ENCODE results near the gene SLC8A2. TPM values are rescaled to one million over a fixed set of nuclear protein-coding genes. Genes with fewer than 3 reads are reported as not detected.

The SLC8A2 gene
- polyA plus RNA-seq, 4 donors, result 0.12 to 0.92 TPM; not detected in 2

GRCh38 chr19:47437500-47437899 lies 34.2 kb downstream of the SLC8A2 start:
- Histone ChIP-seq H3K4me1 (ENCODE audit: control insufficient read depth in 3 of 3, insufficient read depth in 2 of 3, low read depth in 1 of 3, low read length in 2 of 3) (no peaks in the 10 kb centered on the region), H3K4me3 (ENCODE audit: low read depth in 1 of 3, low read length in 3 of 3) (no peak overlapping the region), H3K36me3 (ENCODE audit: control insufficient read depth in 3 of 3, insufficient read depth in 2 of 3, low read depth in 1 of 3, low read length in 3 of 3) (no peaks in the 10 kb centered on the region), H3K27ac (ENCODE audit: low read depth in 1 of 3, low read length in 2 of 3) (no peak overlapping the region), H3K27me3 (ENCODE audit: control insufficient read depth in 3 of 3, insufficient read depth in 3 of 3, low read length in 3 of 3) (peaks cover 0 to 34% (median 3%) of the 10 kb centered on the region in 3 donors), H3K9me3 (ENCODE audit: control insufficient read depth in 2 of 2, insufficient read depth in 1 of 2, low read depth in 1 of 2, low read length in 1 of 2) (no peaks in the 10 kb centered on the region)
- DNase-seq, result no peak
- WGBS, 3 donors, result 39 to 49% (median 45%) methylated on average over 12 of the region's 12 CpGs
- FAIRE-seq, result no peak

- FAIRE-seq (no peak), DNase-seq (peak; percentile 77 to 85)
- WGBS, 3 donors, result 28 to 31% (median 31%) methylated on average over 17 of the region's 17 CpGs
- peaks cover 0 to 36% (median 0%) of the 10 kb centered on the region in 3 donors for H3K27me3 ChIP-seq (ENCODE audit: control insufficient read depth in 3 of 3, insufficient read depth in 3 of 3, low read length in 3 of 3)
- H3K4me1 ChIP-seq (ENCODE audit: control insufficient read depth in 3 of 3, insufficient read depth in 2 of 3, low read depth in 1 of 3, low read length in 2 of 3), result no peaks in the 10 kb centered on the region
- H3K4me3 ChIP-seq (ENCODE audit: low read depth in 1 of 3, low read length in 3 of 3), result no peak overlapping the region
- no peaks in the 10 kb centered on the region for H3K36me3 ChIP-seq (ENCODE audit: control insufficient read depth in 3 of 3, insufficient read depth in 2 of 3, low read depth in 1 of 3, low read length in 3 of 3)
- no peak overlapping the region for H3K27ac ChIP-seq (ENCODE audit: low read depth in 1 of 3, low read length in 2 of 3)
- H3K9me3 ChIP-seq (ENCODE audit: control insufficient read depth in 2 of 2, insufficient read depth in 1 of 2, low read depth in 1 of 2, low read length in 1 of 2), result no peaks in the 10 kb centered on the region
Observed at GRCh38 chr19:47436712-47437401, 34.8 kb downstream of the SLC8A2 start.

GRCh38 chr19:47435883-47436417 lies 35.7 kb downstream of the SLC8A2 start:
- Histone ChIP-seq H3K27ac (ENCODE audit: low read depth in 1 of 3, low read length in 2 of 3) (no peak overlapping the region), H3K27me3 (ENCODE audit: control insufficient read depth in 3 of 3, insufficient read depth in 3 of 3, low read length in 3 of 3) (peaks cover 0 to 42% (median 3%) of the 10 kb centered on the region in 3 donors), H3K9me3 (ENCODE audit: control insufficient read depth in 2 of 2, insufficient read depth in 1 of 2, low read depth in 1 of 2, low read length in 1 of 2) (no peaks in the 10 kb centered on the region), H3K4me3 (ENCODE audit: low read depth in 1 of 3, low read length in 3 of 3) (no peak overlapping the region), H3K4me1 (ENCODE audit: control insufficient read depth in 3 of 3, insufficient read depth in 2 of 3, low read depth in 1 of 3, low read length in 2 of 3) (no peaks in the 10 kb centered on the region), H3K36me3 (ENCODE audit: control insufficient read depth in 3 of 3, insufficient read depth in 2 of 3, low read depth in 1 of 3, low read length in 3 of 3) (no peaks in the 10 kb centered on the region)
- FAIRE-seq (no peak), DNase-seq (no peak)
- WGBS, 3 donors, result 67 to 83% (median 79%) methylated on average over 6 of the region's 6 CpGs

- Histone ChIP-seq H3K4me1 (ENCODE audit: control insufficient read depth in 3 of 3, insufficient read depth in 2 of 3, low read depth in 1 of 3, low read length in 2 of 3) (peaks cover 0 to 4% (median 0%) of the 10 kb centered on the region in 3 donors), H3K4me3 (ENCODE audit: low read depth in 1 of 3, low read length in 3 of 3) (no peak overlapping the region), H3K27ac (ENCODE audit: low read depth in 1 of 3, low read length in 2 of 3) (no peak overlapping the region), H3K36me3 (ENCODE audit: control insufficient read depth in 3 of 3, insufficient read depth in 2 of 3, low read depth in 1 of 3, low read length in 3 of 3) (no peaks in the 10 kb centered on the region), H3K27me3 (ENCODE audit: control insufficient read depth in 3 of 3, insufficient read depth in 3 of 3, low read length in 3 of 3) (peaks cover 0 to 46% (median 3%) of the 10 kb centered on the region in 3 donors), H3K9me3 (ENCODE audit: control insufficient read depth in 2 of 2, insufficient read depth in 1 of 2, low read depth in 1 of 2, low read length in 1 of 2) (peaks cover 0 to 3% of the 10 kb centered on the region in 2 donors)
- DNase-seq (no peak), FAIRE-seq (no peak)
- WGBS, 3 donors, result 46 to 51% (median 47%) methylated on average over 15 to 16 of the region's 16 CpGs
Observed at GRCh38 chr19:47435196-47435595, 36.5 kb downstream of the SLC8A2 start.

- no peak overlapping the region for H3K4me3 ChIP-seq (ENCODE audit: low read depth in 1 of 3, low read length in 3 of 3)
- H3K27me3 ChIP-seq (ENCODE audit: control insufficient read depth in 3 of 3, insufficient read depth in 3 of 3, low read length in 3 of 3), result peaks cover 0 to 56% (median 9%) of the 10 kb centered on the region in 3 donors
- H3K9me3 ChIP-seq (ENCODE audit: control insufficient read depth in 2 of 2, insufficient read depth in 1 of 2, low read depth in 1 of 2, low read length in 1 of 2), result peaks cover 0 to 3% of the 10 kb centered on the region in 2 donors
- 69 to 72% (median 71%) methylated on average over 7 of the region's 7 CpGs for WGBS, 3 donors
- FAIRE-seq, result no peak
- H3K27ac ChIP-seq (ENCODE audit: low read depth in 1 of 3, low read length in 2 of 3), result no peak overlapping the region
- peaks cover 0 to 9% (median 2%) of the 10 kb centered on the region in 3 donors for H3K4me1 ChIP-seq (ENCODE audit: control insufficient read depth in 3 of 3, insufficient read depth in 2 of 3, low read depth in 1 of 3, low read length in 2 of 3)
- no peak for DNase-seq
- H3K36me3 ChIP-seq (ENCODE audit: control insufficient read depth in 3 of 3, insufficient read depth in 2 of 3, low read depth in 1 of 3, low read length in 3 of 3), result no peaks in the 10 kb centered on the region
Observed at GRCh38 chr19:47434088-47434487, 37.6 kb downstream of the SLC8A2 start.

GRCh38 chr19:47433121-47433520 lies 38.6 kb downstream of the SLC8A2 start:
- Histone ChIP-seq H3K4me3 (ENCODE audit: low read depth in 1 of 3, low read length in 3 of 3) (no peak overlapping the region), H3K27ac (ENCODE audit: low read depth in 1 of 3, low read length in 2 of 3) (no peak overlapping the region), H3K4me1 (ENCODE audit: control insufficient read depth in 3 of 3, insufficient read depth in 2 of 3, low read depth in 1 of 3, low read length in 2 of 3) (peaks cover 0 to 15% (median 6%) of the 10 kb centered on the region in 3 donors), H3K9me3 (ENCODE audit: control insufficient read depth in 2 of 2, insufficient read depth in 1 of 2, low read depth in 1 of 2, low read length in 1 of 2) (peaks cover 0 to 3% of the 10 kb centered on the region in 2 donors), H3K36me3 (ENCODE audit: control insufficient read depth in 3 of 3, insufficient read depth in 2 of 3, low read depth in 1 of 3, low read length in 3 of 3) (no peaks in the 10 kb centered on the region), H3K27me3 (ENCODE audit: control insufficient read depth in 3 of 3, insufficient read depth in 3 of 3, low read length in 3 of 3) (peaks cover 0 to 58% (median 9%) of the 10 kb centered on the region in 3 donors)
- FAIRE-seq, result no peak
- DNase-seq, result no peak
- 36 to 50% (median 41%) methylated on average over 1 of the region's 1 CpG for WGBS, 3 donors

GRCh38 chr19:47432499-47432898 lies 39.2 kb downstream of the SLC8A2 start:
- Histone ChIP-seq H3K27ac (ENCODE audit: low read depth in 1 of 3, low read length in 2 of 3) (no peak overlapping the region), H3K4me3 (ENCODE audit: low read depth in 1 of 3, low read length in 3 of 3) (no peak overlapping the region), H3K36me3 (ENCODE audit: control insufficient read depth in 3 of 3, insufficient read depth in 2 of 3, low read depth in 1 of 3, low read length in 3 of 3) (no peaks in the 10 kb centered on the region), H3K27me3 (ENCODE audit: control insufficient read depth in 3 of 3, insufficient read depth in 3 of 3, low read length in 3 of 3) (peaks cover 0 to 60% (median 9%) of the 10 kb centered on the region in 3 donors), H3K4me1 (ENCODE audit: control insufficient read depth in 3 of 3, insufficient read depth in 2 of 3, low read depth in 1 of 3, low read length in 2 of 3) (peaks cover 0 to 20% (median 6%) of the 10 kb centered on the region in 3 donors), H3K9me3 (ENCODE audit: control insufficient read depth in 2 of 2, insufficient read depth in 1 of 2, low read depth in 1 of 2, low read length in 1 of 2) (peaks cover 0 to 3% of the 10 kb centered on the region in 2 donors)
- no peak for DNase-seq
- no peak for FAIRE-seq

- peaks cover 0 to 60% (median 9%) of the 10 kb centered on the region in 3 donors for H3K27me3 ChIP-seq (ENCODE audit: control insufficient read depth in 3 of 3, insufficient read depth in 3 of 3, low read length in 3 of 3)
- WGBS, 3 donors, result 70 to 80% (median 79%) methylated on average over 16 to 18 of the region's 18 CpGs
- H3K27ac ChIP-seq (ENCODE audit: low read depth in 1 of 3, low read length in 2 of 3), result no peak overlapping the region
- no peak overlapping the region for H3K4me3 ChIP-seq (ENCODE audit: low read depth in 1 of 3, low read length in 3 of 3)
- FAIRE-seq (no peak), DNase-seq (no peak)
- peaks cover 0 to 3% of the 10 kb centered on the region in 2 donors for H3K9me3 ChIP-seq (ENCODE audit: control insufficient read depth in 2 of 2, insufficient read depth in 1 of 2, low read depth in 1 of 2, low read length in 1 of 2)
- peaks cover 0 to 20% (median 6%) of the 10 kb centered on the region in 3 donors for H3K4me1 ChIP-seq (ENCODE audit: control insufficient read depth in 3 of 3, insufficient read depth in 2 of 3, low read depth in 1 of 3, low read length in 2 of 3)
- no peaks in the 10 kb centered on the region for H3K36me3 ChIP-seq (ENCODE audit: control insufficient read depth in 3 of 3, insufficient read depth in 2 of 3, low read depth in 1 of 3, low read length in 3 of 3)
Observed at GRCh38 chr19:47432091-47432490, 39.6 kb downstream of the SLC8A2 start.

All from small intestine (tissue), 7 donors.